Stimulated activated naive CD4-positive, alpha-beta T cell treated with Interleukin-2 at 50 U/mL for 16 hours (primary cell): ENCODE results near the gene CSDE1.

Experiments used
- DNase-seq: peaks from one replicate; lab custom pipeline; 2025; lab: John Stamatoyannopoulos, UW

Gene CSDE1

DNA sequence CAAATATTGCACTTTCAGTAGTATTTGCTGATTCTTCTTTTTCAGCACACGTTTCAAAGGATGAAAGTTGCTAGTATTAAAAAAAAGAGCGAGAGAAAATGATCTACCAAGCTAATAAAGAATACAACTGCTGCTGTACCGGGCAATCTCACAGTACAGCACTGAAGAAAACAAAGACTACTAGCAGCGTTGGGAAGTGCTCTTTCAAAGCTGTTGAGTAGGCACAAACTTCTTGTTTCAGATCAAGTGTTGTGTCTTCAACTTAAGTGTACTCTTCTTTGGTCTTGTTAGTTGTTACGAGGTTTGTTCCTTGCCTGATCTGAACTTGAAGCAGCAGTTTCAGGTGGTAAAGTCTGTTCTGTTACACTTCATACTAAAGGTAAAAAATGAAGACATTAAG lies 7.9 kb downstream of the CSDE1 start:
- DNase-seq, result no peak

- no peak for DNase-seq
Measured at GRCh38 chr1:114746450-114747121, 11.2 kb downstream of the CSDE1 start.

GRCh38 chr1:114745291-114745690 lies 12.5 kb downstream of the CSDE1 start:
- no peak for DNase-seq

DNA sequence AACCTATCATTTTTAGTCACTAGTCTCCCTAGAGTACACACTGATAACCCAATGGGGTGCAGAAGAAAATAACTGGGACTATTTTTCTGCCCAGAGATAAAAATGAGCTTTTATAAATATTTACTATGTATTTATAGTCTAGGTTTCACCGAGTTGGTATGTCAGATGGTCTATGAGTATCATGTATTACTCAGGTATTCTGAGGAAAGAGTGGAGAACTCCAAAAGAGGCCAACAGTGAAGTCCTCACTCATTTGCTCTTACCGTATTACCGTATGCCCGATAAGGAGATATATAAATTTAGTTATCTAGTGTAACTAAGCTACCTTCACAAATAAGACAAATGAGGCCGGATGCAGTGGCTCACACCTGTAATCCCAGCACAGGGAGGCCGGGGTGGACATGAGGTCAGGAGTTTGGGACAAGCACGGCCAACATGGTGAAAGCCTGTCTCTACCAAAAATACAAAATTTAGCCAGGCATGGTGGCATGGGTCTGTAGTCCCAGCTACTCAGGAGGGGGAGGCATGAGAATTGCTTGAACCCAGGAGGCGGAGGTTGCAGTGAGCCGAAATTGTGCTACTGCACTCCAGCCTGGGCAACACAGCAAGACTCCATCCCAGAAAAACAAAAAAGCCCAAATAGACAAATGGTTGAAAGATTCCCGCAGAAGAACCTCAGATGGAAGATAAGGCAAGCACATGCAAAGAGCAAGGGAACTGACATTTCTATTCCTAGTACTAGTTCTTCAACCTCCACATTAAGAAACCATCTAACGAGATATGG lies 15.6 kb downstream of the CSDE1 start:
- no peak for DNase-seq

GRCh38 chr1:114740331-114740730 lies 17.5 kb downstream of the CSDE1 start:
- no peak for DNase-seq

GRCh38 chr1:114737314-114737849 lies 20.4 kb downstream of the CSDE1 start:
- no peak for DNase-seq

DNA sequence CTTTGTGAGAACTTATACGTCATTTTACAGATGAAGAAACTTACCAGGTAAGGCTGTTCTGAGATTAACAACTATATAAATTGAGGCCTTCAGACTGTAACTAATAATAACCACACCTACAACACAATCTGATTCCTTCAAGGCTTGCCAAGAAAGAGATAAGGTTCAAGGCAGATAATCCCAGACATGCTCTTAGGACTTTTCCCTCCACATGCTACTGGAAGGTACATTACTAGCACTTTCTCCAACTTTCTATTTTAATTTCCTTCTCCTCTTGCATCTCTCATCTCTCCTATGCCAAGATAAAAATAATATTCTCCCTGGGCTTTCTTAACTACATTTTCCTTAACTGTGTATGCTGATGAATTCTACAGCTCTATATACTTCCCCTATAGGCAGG lies 22.3 kb downstream of the CSDE1 start:
- DNase-seq, result no peak

DNA sequence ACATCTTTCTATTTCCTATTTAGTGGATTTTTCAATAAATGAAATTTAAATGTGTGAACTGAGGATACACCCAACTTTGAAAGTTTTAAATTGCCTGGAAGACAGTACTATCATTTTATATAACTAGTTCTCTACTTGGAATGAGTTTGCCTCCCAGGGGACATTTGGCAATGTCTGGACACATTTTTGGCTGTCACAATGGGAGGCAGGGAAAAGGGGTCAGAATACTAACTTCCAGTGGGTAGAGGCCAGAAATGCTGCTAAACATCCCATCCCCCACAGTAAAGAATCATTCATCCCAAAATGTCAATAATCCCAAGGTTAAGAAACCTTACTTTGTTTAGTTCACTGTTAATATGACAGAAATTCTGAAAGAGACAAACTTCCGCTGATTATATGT lies 28.0 kb downstream of the CSDE1 start:
- DNase-seq, result no peak

- DNase-seq, result no peak
Measured at GRCh38 chr1:114728553-114728952, 29.2 kb downstream of the CSDE1 start.

DNA sequence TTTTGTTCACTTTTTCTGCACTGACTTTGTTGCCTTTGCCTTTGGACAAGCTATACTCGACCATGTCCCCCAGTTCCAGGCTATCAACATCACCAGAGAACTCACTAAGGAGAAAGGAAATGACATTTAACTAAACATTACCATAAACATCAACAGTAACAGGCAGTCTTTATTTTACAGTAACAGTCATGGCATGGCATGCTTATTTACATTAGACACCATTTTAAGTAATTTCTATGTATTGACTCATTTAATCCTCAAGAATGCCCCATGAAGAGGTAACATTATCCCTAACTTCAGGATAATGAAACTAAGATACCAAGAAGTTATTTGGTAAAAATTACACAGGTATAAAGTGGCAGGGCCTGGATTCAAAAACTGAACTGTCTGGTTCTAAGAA lies 32.6 kb downstream of the CSDE1 start:
- no peak for DNase-seq

GRCh38 chr1:114723915-114724314 lies 33.9 kb downstream of the CSDE1 start:
- DNase-seq, result no peak

DNA sequence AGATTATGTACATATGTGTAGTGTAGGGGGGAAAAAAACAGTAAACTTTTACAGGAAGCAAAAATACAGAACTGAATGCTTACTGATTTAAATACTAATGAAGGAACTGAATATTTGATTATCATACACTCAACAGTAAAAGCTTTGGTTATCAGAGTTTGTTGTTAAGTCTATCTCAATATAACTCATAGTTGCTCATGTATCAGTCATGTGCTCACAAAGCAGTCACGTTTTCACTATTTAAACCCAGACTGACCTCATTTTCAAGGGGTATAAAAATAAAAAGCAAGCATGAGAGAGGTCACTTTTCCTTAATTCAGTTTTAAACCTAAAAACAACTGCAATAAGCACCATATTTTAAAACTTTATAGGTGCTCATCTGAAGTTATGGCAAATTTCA lies 34.3 kb downstream of the CSDE1 start:
- DNase-seq, result no peak

- no peak for DNase-seq
Measured at GRCh38 chr1:114720492-114720891, 37.3 kb downstream of the CSDE1 start.

DNA sequence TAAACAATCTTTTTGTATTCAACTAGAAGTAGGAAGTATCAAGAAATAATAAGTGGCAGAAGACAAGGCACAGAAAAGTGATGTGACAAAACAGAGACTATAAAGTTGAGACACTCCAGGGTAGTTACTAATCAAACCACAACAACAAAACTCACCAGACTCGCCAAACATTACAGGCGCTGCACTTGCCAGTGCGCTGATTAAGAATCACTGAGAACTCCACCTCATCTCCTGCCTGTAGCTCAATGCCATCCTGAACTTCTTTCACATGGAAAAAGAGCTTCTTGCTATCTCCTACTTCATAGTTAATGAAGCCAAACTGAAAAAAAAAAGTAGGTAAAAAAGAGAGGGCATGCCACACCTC lies 38.4 kb downstream of the CSDE1 start:
- DNase-seq, result no peak

DNA sequence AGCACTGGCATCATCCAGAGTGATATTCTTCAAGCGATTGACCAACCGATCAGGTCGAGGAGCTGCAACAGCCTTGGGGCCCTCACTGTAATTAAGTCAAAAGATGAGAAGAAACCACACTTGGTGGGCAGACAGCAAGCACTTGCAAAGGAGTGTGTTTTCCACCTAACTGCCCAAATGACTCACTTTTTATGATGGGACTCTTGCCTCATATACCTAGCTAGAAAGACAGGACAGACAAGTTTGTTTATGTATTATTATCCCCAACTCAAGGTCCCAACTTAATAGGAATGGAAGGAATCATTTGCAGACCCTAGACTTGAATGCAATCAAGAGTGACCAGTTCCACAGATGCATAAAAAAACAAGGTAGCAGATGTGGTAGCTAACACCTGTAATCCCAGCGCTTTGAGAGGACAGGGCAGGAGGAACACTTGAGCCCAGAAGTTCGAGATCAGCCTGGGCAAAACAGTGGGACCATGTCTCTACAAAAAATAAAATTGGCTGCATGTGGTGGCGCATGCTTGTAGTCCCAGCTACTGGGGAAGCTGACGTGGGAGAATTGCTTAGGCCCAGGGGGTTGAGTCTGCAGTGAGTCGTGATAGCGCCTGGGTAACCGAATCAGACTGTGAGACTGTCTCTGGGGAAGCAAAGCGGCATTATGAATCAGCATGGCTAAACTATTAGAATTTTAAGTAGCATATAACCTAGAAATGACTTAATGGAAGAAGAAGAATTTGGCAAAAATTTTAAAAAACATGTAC lies 38.9 kb downstream of the CSDE1 start:
- no peak for DNase-seq

DNA sequence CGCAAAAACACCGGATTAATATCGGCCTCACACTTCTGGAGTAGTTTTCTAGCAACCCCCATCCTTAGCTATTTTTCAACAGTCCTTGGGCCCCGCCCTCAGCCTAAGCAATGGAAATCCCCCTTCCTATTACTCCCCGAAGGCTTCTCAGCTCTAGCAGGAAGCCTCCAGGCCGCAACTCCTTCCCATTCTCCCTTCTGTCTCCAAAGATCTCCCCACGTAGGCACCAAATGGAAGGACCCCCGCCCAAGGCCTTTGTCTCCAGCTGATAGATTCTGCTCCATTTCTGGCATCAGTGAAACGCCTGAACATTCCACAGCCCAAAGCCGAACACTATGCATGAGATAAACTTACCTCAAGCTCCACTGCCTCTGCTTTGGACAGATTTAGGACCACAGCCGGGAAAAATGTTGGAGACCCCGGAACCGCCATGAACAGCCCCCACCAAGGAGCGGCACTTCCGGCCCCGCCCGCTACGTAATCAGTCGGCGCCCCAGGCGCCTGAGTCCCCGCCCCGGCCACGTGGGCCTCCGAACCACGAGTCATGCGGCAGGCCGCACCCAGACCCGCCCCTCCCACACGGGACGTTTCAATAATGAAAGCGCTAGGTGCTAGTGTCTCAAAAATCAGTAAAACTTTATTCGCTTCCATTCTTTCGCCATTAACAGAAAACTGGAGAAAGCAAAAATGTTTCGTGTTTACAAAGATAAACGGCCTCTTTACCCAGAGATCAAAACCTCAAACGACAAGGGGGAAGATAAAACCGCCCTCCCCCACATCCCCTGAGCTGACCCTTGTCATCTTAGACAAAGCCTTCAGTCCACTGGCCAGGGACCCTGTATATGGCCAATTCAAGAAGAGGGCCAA lies 41.2 kb downstream of the CSDE1 start, which contains the start of gene NRAS:
Gene NRAS, minus strand, starts transcription at position 468 of the 867 bp plus-strand sequence. CDS start 611 bp downstream, outside the sequence.
- DNase-seq, result peak; percentile 95

- DNase-seq, result no peak
Measured at GRCh38 chr1:114715952-114716303, 41.9 kb downstream of the CSDE1 start.

- DNase-seq, result no peak
Measured at GRCh38 chr1:114712977-114713376, 44.8 kb downstream of the CSDE1 start.

GRCh38 chr1:114710360-114710759 lies 47.4 kb downstream of the CSDE1 start:
- no peak for DNase-seq

DNA sequence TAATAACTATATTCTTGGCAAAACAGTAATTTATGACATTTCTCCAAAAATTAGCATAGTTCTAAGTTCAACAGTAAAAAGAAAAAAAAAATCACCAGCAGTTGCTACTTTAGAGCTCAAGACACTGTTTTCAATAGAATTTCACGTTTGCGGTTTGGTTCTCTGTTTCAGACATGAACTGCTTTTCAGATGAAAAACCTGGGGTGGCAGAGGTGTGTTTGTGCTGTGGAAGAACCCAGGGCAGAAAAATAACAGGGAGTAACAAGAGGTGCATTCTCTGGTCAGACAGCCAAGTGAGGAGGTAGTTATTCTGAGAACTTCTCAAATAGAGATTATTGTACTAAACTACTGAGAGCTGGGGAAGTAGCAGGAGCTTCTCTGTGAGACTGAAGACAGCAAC lies 50.2 kb downstream of the CSDE1 start:
- DNase-seq, result no peak

GRCh38 chr1:114703242-114703641 lies 54.5 kb downstream of the CSDE1 start:
- no peak for DNase-seq

DNA sequence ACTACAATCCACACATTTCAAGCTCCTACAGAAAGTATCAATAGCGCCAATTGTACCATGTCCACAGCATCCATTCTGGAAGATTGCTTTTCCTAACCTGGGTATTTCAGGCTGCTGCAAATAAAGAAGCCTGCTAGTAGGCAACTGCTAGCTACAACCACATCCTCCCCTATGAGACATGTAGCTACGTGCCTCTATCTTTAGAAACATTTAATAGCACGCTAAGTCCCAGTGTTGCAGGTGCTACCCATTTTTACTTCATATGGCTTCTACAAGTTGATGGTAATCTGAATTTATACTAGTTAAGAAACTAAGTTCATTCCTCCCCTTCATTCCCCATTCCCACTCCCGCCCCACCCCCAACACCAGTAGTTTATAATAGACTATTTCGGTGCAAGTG lies 55.0 kb downstream of the CSDE1 start:
- no peak for DNase-seq
